T-helper 2 cell treated with Interferon-gamma antibody and Interleukin-4, amounts not matched to agents 100 ng/mL and 5 ng/mL, for 36 hours (primary cell): ENCODE measurements around the gene BTBD18. TPM values are rescaled to one million over a fixed set of nuclear protein-coding genes. Genes with fewer than 3 reads are reported as not detected.

Source experiments
- intact Hi-C: fragments of 100-400 bp; cut with micrococcal nuclease; formaldehyde crosslinking; loops from one replicate; pipeline ENCODE4 v1.15.1; 2023
- total RNA-seq: library from RNA; stranded (reverse); gene quantifications from 2 replicates; pipeline ENCODE4 v1.2.3, GENCODE V29; 2022

Gene BTBD18
- total RNA-seq, 1 donor from 2014 or later = not detected

DNA sequence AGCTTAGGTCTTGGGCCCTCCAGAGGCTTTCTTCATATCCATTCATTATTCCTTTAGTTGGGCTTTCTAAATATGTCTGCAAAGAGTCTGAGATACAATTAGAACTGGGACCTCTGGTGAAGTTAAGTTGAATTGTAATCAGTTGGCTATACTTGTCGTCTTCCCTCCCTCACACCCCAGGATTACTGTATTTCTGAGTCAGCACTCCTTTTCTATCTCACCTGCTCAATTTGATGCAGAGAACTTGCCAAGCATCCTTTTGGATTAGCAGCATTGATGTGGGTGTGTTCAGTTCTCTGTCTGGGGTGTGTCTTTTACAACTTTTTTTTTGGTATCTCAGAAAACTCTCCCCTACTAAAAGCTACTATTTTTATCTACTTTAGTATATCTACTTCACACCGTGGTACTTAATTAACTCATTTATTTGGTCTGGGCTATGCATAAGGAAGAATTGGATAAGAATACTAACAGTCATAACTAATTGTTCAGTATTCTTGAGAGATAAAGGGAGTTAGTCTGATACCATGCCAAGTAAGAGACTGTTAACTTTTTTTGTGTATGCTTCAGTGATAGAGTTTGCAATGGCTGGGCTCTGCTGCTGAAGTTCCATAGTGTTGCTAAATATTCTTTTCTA is 25.1 kb upstream of the BTBD18 start:
- intact Hi-C loops = no loop called here

DNA sequence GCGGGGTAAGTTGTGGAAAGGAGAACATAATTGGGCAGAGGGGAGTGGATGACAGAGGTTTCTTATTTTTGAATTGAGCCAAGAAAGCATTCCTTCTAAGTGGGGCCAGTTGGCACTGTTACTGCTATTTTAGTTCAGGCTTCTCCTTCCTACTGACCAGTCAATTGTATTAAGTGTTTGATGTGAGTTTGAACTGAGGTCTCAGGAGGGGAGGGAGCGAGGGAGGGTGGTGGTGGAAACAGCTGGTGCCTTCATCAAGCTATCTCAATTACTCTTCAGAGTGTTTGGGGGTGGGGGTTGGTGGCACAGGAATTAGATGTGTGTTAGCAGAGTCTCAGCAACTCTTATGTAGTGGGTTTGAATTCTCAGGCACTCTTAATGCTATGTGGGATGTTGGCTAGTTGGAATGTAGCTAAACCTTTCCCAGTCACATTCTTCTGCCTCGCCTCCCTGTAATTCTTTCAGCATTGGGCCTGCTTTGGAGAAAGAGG is 24.5 kb upstream of the BTBD18 start:
- intact Hi-C loops = no loop called here

DNA sequence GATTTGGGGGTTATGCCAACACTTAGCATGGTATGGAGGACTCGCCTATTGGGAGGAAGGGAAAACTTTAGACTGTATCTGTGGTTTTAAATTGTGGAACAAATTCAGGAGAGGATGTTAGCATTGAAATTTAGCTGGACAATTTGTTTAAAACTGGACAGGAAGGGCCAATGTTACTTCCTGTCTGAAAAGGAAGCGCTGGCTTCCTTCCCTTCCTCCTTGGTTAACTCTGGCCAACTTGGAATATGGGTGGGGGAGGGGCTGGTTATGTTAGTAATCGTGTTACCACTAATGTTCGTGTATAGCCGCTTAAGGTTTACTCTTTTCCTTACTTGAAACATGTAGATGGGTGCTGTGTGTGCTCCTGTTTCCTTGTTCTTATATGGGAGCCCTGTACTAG is 23.9 kb upstream of the BTBD18 start:
- intact Hi-C loops = no loop called here

DNA sequence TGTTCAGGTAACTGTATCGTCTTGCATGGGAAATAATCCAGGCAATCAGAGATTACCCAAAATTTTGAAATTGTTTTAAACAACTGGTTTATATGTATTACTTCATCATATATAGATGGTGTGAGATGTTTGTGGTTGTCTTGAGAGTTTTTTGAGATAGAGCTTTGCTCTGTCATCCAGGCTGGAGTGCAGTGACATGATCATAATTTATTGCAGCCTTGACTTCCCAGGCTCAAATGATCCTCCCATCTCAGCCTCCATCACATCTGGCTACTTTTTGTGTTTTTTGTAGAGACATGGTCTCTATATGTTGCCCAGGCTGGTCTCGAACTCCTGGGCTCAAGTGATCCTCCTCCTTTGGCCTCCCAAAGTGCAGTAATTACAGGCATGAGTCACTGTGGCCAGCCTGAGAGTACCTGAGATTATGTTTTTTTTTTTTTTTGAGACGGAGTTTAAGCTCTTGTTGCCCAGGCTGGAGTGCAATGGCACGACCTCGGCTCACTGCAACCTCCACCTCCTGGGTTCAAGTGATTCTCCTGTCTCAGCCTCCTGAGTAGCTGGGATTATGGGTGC is 21.5 kb upstream of the BTBD18 start:
- intact Hi-C loops = no loop called here

DNA sequence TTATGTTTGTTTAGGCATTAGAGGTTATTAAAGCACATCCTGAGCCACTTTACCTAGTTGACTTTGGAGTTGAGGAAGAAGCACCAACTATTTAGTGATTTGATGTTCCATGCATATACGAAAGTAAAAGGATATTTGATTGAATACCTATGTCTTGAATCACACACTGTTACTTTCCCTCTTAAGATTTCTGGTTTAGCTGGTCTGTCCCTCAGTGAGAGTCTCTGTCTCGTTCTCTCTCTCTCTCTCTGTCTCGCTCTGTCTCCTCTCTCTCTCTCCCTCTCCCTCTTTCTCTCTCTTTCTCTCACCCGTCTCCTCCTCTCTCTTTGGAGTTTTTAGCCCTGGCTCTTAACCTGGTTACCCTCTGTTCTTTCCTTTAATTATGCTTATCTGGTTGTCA is 20.9 kb upstream of the BTBD18 start:
- intact Hi-C loops = no loop called here

DNA sequence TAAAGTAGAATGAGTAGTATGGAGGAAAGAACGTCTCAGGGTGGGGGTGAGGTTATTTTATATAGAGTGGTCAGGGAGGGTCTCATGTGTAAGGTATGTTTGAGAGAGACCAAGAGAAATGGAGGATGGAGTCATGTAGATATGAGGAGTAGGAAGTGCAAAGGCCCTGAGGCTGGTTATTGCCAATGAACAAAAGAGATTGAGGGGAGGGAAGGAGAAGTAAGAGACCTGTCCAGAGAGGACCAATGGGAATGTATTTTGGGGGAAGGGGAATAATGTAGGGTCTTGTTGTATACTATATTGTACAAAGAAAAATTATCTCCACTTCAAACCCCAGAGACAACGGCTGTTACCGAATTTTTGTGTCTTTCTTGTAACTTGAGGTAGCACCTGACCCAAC is 19.7 kb upstream of the BTBD18 start:
- intact Hi-C loops = no loop called here

DNA sequence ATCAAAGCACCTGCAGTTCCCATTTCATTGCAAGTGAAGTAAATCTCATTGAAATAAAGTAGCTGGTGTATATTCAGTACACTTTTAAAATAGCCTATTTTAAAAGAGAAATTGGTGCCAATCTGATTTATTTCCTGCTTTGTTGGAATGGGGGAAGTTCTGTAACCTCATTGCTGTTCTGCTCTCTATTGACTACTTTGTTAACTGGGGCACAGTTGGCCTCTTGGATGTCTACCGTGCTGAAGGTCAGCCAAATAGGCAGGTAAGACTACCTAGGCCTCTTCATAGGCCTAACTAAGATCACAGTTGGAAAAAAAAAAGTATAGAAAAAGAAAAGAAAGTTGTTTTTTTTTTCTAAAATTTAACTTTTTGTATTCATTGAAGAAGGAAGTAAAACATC is 19.2 kb upstream of the BTBD18 start:
- intact Hi-C loops = no loop called here

DNA sequence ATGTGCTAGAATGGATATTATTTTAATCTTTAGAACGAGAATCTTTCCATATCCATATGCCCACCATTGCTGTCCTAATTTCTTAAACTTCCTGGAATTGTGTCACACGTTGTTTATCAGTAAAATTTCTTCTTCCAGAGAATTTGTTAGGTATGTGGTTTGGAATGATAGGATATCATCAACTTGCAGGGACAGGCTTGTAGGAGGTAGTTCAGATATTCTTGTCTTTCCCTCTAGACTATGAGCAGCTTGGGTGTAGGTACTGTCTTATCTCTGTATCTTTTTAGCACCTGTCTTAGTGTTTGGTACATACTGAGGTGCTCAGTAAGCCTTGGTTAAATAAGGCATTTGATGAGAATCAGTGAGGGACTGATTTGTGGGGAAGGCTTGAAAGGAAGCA is 13.4 kb upstream of the BTBD18 start:
- intact Hi-C loops = no loop called here

DNA sequence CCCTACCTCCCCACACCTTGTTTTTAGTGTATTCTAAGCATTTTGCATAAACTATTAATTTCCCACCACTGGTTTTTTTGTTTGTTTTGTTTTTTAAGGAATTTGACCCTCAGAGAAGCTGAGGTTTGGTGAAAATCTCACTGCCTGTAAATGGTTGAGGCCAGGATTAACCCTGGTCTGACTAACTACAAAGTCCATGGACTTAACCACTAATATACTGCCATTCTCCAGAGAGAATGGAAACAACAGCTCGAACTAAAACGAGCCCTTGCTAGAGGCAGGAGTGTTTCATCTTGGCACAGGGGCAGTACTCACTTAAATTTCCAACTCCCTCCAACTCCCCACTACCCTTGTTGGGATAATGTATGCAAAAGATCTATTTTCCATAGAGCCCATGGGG is 12.9 kb upstream of the BTBD18 start:
- intact Hi-C loops = no loop called here

DNA sequence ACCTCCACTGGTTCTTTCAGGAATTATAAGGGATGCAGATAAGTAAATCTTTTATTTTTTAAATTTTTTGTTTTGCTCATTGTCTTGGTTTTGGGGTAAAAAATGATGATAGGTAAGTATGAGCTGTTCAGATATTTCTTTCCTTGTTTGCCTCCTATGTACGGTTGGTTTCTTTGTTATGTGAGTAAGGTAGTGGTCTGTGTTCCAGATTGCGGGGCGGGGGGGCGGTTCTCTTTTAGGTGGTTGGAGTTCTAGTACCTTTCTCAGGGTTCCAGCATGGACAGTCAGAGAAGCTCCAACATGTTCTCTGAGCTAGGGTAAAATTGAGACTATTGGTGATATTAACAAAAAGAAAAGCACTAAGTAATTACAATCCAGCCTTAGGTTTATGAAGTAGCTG is 12.4 kb upstream of the BTBD18 start:
- intact Hi-C loops = no loop called here

DNA sequence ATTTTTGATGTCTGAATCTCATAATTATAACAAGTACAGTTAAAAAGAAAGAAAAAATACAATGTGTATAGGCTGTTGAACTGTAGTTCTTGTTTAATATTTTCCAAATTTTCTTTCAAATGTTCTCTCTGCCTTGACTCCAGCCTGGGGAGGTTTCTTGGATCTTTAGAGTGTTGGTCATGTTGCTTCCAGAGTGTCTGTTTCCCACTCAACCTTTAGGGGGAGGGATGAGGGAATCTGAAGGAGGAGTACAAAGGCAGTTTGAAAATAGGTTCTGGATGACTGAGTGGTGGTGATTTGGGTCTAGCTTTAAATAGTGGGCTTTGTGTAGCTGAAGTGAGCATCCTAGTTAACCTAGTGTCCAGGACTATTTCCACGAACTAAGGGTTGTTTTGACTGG is 11.9 kb upstream of the BTBD18 start:
- intact Hi-C loops = no loop called here

DNA sequence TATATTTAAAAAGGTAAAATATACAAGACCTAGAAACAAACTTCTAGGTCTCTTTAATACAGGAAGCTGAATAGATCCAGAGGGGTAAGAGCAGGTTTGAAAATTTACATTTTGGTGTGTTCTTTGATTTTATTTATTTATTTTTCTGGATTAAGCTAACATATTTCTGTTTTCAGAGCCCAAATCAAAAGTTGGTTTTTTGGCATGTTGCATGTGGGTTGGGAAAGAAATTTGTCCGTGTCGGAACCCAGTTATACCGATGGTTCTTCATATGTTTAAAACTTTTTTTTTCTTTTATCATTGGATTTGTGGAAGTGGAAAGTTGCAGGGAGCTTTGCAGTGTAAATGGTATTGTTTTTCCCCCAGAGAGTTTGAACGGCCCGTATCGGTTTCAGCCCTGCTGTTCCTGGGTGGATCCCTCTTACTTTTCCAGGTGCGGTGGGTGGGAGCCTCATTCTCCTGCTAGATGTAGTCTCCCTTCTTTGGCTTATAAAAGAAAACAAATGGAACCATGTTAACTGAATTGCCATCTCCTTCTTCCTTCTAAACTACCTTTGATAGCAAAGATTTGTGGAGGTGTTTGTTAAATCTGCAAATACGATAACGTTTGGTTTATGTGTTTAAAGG is 10.7 kb upstream of the BTBD18 start:
- intact Hi-C loops = no loop called here

DNA sequence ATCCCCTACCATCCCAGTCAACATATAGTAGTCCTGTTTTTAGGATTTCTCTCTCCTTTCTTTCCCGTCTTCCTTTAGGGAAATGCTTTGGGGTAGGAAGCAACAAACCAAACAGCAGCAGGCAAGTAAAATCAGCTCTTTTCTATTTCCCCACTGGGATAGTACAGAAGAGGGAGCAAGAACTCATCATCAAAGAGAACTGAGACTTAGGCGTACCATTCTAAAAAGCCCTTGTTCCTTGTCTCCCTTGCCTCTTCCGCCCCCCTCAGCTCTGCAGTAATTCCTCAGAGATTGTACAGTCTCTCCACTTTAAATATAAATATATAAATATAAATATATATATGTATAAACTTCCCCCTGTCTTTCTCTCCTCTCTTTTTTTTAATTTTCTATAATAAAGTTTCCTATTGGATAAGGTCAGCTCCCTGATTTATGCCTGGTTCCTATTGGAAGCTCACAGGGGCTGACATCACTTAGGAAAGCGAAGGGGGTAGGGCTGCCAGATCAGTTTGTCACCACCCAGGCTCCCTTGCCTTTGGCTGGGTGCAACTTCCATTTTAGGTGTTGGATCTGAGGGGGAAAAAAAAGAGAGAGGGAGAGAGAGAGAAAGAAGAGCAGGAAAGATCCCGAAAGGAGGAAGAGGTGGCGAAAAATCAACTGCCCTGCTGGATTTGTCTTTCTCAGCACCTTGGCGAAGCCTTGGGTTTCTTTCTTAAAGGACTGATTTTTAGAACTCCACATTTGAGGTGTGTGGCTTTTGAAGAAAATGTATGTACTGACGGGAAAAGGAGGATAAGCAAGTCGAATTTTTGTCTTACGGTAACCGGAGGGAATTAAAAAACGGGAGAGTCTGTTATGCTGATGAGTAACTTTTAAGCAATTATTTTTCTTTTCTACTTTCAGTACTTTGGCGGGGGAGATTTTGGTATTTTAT is 9.9 kb upstream of the BTBD18 start, which contains the start of gene CTNND1:
Gene CTNND1, plus strand, starts transcription at position 502 of the 934 bp plus-strand sequence. CDS start 29,677 bp downstream, outside the sequence.
- intact Hi-C loops = no loop called here

DNA sequence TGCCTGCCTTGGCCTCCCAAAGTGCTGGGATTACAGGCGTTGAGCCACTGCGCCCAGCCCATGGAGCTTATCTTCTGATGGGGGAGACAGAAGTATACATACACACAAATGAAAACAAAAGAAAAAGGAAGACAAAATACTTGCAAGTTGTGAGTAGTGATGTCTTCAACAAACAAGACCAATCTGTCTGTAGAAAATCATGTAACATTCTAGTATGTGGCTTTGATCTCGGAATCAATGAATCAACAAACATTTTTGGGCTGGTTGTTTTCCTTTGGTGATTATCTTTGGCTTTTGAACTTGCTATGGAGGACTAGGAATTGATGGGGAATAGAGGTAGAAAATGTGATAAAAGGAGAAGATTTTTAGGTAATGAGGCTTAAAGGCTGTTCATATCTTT is 6.6 kb upstream of the BTBD18 start:
- intact Hi-C loops = no loop called here

DNA sequence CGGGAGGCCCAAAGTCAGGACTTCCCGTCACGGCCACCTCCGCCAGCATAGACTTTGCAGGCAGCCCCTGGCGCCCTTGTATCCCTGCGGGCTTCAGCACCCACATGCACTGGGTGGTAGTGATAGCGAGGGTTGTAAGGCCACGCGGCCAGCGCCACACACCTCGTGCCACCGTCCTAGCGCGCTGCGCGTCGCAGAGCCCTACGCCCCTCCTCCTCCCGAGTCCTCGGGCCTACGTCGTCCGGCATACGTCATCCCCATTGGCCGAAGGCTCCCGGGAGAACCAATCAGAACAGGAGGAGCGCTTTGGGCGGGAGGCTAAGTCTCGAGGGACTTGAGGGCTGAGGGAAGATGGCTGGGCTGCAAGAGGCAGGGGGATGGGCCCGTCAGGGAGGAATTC is 1.3 kb upstream of the BTBD18 start:
- intact Hi-C loops = no loop called here

DNA sequence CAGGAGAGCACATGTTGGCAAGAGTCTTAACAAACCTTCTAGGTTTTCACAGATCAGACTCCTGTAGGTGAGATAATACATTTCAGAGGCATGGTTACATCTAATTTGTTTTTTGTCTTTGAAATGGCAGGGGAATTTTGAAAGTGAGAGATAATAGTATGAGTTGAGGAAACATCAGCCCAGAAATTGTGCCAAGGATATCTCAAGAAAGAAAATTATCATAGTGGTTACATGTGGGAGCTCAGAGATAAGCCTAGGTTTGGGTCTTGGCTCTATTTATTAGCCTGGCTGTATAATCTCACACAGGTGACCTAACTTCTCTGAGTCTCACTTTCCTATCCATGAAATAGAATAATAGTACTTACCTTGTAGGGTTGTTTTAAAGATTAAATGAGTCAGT is 443 bp downstream of the BTBD18 start:
- intact Hi-C loops = loop anchor here (1.0 kb wide), 1 partner anchor 49 kb away; no protein-coding TSS in a partner anchor

DNA sequence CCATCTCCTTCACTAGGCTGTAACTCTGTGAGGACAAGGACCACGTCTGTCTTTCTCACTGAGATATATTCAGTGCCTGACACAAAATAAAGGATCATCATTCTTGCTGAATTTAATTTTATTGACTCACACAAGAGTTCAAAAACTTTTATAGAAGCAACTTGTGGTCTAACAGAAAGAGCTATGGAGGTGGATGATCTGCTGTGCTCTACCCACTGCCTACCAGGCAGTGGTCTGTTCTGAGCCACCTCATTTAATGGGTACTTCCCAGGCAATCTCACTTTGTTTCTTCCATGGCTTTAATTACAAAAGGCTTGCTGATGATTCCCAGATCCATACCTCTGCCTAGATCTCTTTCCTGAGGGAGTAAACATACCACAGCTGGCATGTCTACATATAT is 4.7 kb downstream of the BTBD18 start:
- intact Hi-C loops = loop anchor here (10.0 kb wide), 1 partner anchor 778 kb away; no protein-coding TSS in a partner anchor

DNA sequence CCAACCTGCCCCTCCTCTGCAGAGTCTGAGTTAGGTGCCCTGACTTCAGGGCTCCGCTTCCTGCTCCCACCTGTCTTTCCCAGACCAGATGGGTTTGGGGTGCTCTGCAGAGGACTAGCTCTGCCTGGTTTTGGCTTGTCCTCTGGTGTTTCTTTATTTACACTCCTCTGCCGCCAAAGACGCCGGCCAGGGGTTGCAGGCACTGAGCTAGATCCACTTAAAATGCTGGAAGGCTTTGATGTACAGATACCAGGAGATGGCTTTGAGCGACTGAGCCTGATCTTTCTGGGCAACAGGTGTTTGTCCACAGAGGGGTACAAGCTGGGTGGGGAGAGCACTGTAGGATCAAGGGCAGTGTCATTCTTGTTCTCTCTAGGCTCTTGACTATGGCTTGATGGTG is 6.4 kb downstream of the BTBD18 start:
- intact Hi-C loops = loop anchor here (10.0 kb wide), 1 partner anchor 780 kb away; no protein-coding TSS in a partner anchor

DNA sequence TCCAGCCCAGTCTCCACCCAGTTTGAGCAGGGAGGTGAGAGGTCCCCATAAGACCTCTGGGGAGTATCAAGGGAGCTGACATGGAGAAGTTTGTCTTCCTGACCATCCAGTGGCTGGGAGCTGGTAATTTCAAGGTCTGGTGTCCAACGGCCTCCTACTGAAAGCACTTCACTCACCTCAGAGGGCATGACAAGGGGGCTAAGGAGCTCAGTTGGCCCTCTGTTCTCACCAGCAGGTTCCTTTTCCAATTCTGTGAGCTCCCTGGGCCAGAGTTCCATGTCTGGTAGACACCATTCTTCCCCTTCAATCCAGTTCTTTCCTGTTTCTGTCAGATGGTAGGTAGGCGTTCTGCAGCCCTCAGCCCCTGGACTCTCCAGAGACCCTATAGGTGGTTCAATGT is 7.3 kb downstream of the BTBD18 start:
- intact Hi-C loops = loop anchor here (5.0 to 10.0 kb wide), 2 partner anchors 407 to 780 kb away; partner anchors contain the start of genes P2RX3 and SSRP1

DNA sequence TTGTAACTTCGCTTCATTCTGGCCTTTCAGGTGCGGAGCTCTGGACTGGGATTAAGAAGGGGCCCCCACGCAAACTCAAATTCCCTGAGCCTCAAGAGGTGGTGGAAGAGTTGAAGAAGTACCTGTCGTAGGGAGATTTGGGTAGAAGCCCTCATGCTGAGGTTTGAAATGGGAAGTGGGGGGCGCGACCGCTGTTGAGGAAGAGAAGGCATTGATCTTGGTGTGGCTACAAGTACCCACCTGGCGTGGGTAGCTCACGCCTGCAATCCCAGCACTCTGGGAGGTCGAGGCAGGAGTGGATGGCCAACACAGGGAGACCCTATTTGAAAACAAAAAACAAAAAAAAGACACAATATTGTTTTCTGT is 9.5 kb downstream of the BTBD18 start:
- intact Hi-C loops = loop anchor here (5.0 to 10.0 kb wide), 2 partner anchors 405 to 783 kb away; partner anchors contain the start of genes P2RX3 and SSRP1
